ENCODE results near the gene ASS1. TPM values are rescaled to one million over a fixed set of nuclear protein-coding genes. Genes with fewer than 3 reads are reported as not detected.

Gene ASS1
- total RNA-seq, 1 donor: 195 TPM

- Histone ChIP-seq H3K9me3 (ENCODE audit: low read depth, low read length) (no peaks in the 10 kb centered on the region), H3K27me3 (ENCODE audit: insufficient read depth, low read length) (no peaks in the 10 kb centered on the region), H3K4me3 (ENCODE audit: insufficient read depth, low read length) (no peak overlapping the region), H3K4me2 (ENCODE audit: insufficient read depth, low read length) (no peak overlapping the region), H2AFZ (ENCODE audit: low read length) (no peak overlapping the region), H4K20me1 (ENCODE audit: insufficient read depth, low read length) (peaks cover 4% of the 10 kb centered on the region), H3K36me3 (ENCODE audit: insufficient read depth, low read length) (peaks cover 13% of the 10 kb centered on the region), H3K79me2 (ENCODE audit: insufficient read depth, low read length) (no peaks in the 10 kb centered on the region), H3K27ac (ENCODE audit: low read depth, low read length) (no peak overlapping the region), H3K4me1 (ENCODE audit: insufficient read depth, low read length) (no peaks in the 10 kb centered on the region)
- no peak for TF ChIP-seq CTCF (IDR thresholded peaks at IDR 0.05; ENCODE audit: extremely low read depth, low read depth, low read length)
- no peak for DNase-seq (ENCODE audit: insufficient read length, low spot score, missing footprints)
Observed at GRCh38 chr9:130473009-130473408, 28.2 kb downstream of the ASS1 start.

DNA sequence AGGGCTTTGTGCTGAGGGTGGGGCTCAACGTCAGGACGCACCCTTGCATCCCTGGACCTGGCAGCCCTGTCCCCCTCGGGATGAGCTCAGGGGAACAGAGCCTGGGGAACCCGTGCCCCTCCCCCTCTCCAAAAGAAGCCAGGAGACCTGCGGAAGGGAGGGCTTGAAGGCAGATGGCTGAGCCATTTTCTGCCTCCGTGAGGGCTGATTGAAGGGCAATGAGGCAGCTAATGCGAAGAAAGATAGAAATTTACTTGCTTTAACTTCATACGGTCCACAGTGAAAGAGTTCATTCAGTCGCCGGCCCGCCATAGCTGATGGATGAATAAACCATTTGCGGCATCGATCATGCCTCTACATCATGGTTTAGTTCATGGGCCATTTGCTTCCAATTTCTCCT is 28.8 kb downstream of the ASS1 start:
- H3K4me2 ChIP-seq (ENCODE audit: insufficient read depth, low read length): no peak overlapping the region
- peaks cover 13% of the 10 kb centered on the region for H3K36me3 ChIP-seq (ENCODE audit: insufficient read depth, low read length)
- no peak overlapping the region for H3K27ac ChIP-seq (ENCODE audit: low read depth, low read length)
- no peak overlapping the region for H3K4me3 ChIP-seq (ENCODE audit: insufficient read depth, low read length)
- H2AFZ ChIP-seq (ENCODE audit: low read length): no peak overlapping the region
- H4K20me1 ChIP-seq (ENCODE audit: insufficient read depth, low read length): peaks cover 4% of the 10 kb centered on the region
- no peaks in the 10 kb centered on the region for H3K27me3 ChIP-seq (ENCODE audit: insufficient read depth, low read length)
- no peak for TF ChIP-seq CTCF (IDR thresholded peaks at IDR 0.05; ENCODE audit: extremely low read depth, low read depth, low read length)
- H3K9me3 ChIP-seq (ENCODE audit: low read depth, low read length): no peaks in the 10 kb centered on the region
- DNase-seq (ENCODE audit: insufficient read length, low spot score, missing footprints): no peak
- no peaks in the 10 kb centered on the region for H3K4me1 ChIP-seq (ENCODE audit: insufficient read depth, low read length)
- no peaks in the 10 kb centered on the region for H3K79me2 ChIP-seq (ENCODE audit: insufficient read depth, low read length)

- Histone ChIP-seq H3K4me1 (ENCODE audit: insufficient read depth, low read length) (no peaks in the 10 kb centered on the region), H3K9me3 (ENCODE audit: low read depth, low read length) (no peaks in the 10 kb centered on the region), H4K20me1 (ENCODE audit: insufficient read depth, low read length) (peaks cover 4% of the 10 kb centered on the region), H3K79me2 (ENCODE audit: insufficient read depth, low read length) (no peaks in the 10 kb centered on the region), H3K4me2 (ENCODE audit: insufficient read depth, low read length) (no peak overlapping the region), H2AFZ (ENCODE audit: low read length) (no peak overlapping the region), H3K4me3 (ENCODE audit: insufficient read depth, low read length) (no peak overlapping the region), H3K27me3 (ENCODE audit: insufficient read depth, low read length) (no peaks in the 10 kb centered on the region), H3K36me3 (ENCODE audit: insufficient read depth, low read length) (peaks cover 11% of the 10 kb centered on the region), H3K27ac (ENCODE audit: low read depth, low read length) (no peak overlapping the region)
- no peak for DNase-seq (ENCODE audit: insufficient read length, low spot score, missing footprints)
- no peak for TF ChIP-seq CTCF (IDR thresholded peaks at IDR 0.05; ENCODE audit: extremely low read depth, low read depth, low read length)
Observed at GRCh38 chr9:130474106-130474505, 29.3 kb downstream of the ASS1 start.

DNA sequence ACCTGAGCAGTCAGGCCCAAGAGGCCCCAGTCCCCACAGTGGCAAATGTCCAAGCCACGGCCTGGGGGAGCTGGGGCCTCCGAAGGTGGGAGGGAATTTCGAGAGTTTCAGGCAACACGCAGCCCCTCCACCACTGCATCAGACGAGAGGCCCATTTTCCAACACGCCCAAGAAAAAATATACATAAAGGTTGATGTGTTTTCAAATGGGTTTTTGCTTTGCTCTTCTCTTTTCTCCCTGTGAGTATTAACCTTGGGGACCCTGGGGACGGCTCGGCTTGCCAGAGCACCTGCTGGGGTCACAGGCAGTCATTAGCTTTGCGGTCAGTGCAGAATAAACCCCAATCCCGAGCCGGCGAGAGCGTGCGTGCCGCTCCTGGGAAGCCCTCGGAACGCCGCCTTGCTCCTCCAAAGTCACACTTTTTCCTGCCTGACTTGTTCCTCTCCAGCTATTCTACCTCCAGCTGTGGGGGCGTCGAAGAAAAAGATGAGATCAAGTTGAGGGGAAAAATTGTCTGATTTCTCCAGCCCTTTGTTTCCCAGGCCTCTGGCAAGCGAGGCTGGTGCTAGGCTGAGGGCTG is 31.5 kb downstream of the ASS1 start:
- no peaks in the 10 kb centered on the region for H3K27me3 ChIP-seq (ENCODE audit: insufficient read depth, low read length)

More for the DNA sequence above, 31.5 kb downstream of the ASS1 start:
- no peak for DNase-seq (ENCODE audit: insufficient read length, low spot score, missing footprints)
- Histone ChIP-seq H3K4me1 (ENCODE audit: insufficient read depth, low read length) (no peaks in the 10 kb centered on the region), H3K79me2 (ENCODE audit: insufficient read depth, low read length) (no peaks in the 10 kb centered on the region), H4K20me1 (ENCODE audit: insufficient read depth, low read length) (peaks cover 4% of the 10 kb centered on the region), H2AFZ (ENCODE audit: low read length) (no peak overlapping the region), H3K9me3 (ENCODE audit: low read depth, low read length) (no peaks in the 10 kb centered on the region), H3K36me3 (ENCODE audit: insufficient read depth, low read length) (peaks cover 8% of the 10 kb centered on the region), H3K27ac (ENCODE audit: low read depth, low read length) (no peak overlapping the region), H3K4me2 (ENCODE audit: insufficient read depth, low read length) (no peak overlapping the region), H3K4me3 (ENCODE audit: insufficient read depth, low read length) (no peak overlapping the region)
- TF ChIP-seq CTCF (IDR thresholded peaks at IDR 0.05; ENCODE audit: extremely low read depth, low read depth, low read length): no peak

Measured in osteoblast (primary cell).